IMR-90 (cell line): ENCODE data around the gene KLK1. TPM values are rescaled to one million over a fixed set of nuclear protein-coding genes. Genes with fewer than 3 reads are reported as not detected.

ENCODE experiments used
- ATAC-seq: fragments of 200-7000 bp; cut with Tn5 transposase; 2 replicates; pipeline ENCODE4 v1.9.1; 2020; ENCODE audit warnings: low read depth, mild to moderate bottlenecking, moderate library complexity
- BruUV-seq: library from RNA; stranded (reverse); fragments of 400-500 nt; replicated peaks from 2 replicates; lab custom pipeline; 2021; lab: Mats Ljungman, UMichigan
- CTCF ChIA-PET: fragments of 300-600 bp; formaldehyde crosslinking; extraction: SDS; loops from one replicate; lab custom pipeline; 2021; ENCODE audit warnings: antibody characterized with exemption; lab: Yijun Ruan, JAX
- POLR2A ChIA-PET: fragments of 300-600 bp; sonication (Branson Sonifier 250); formaldehyde crosslinking; loops from one replicate; lab custom pipeline; 2022; ENCODE audit warnings: antibody characterized with exemption; ENCODE audit not compliant: unreplicated experiment; lab: Charles Lee
- DNase-seq: peaks from one replicate; pipeline ENCODE4 v3.0.0; 2013
- H2AFZ ChIP-seq: replicated peaks from 2 replicates; pipeline ENCODE3; 2013; ENCODE audit warnings: low read length, mild to moderate bottlenecking; ENCODE audit not compliant: poor library complexity
- H2AK5ac ChIP-seq: 2 replicates; pipeline ENCODE4 v1.6.1; 2013; ENCODE audit warnings: low read depth, low read length, inconsistent platforms
- H2AK9ac ChIP-seq: replicated peaks from 2 replicates; pipeline ENCODE3; 2013; ENCODE audit warnings: mild to moderate bottlenecking, low read depth, low read length, moderate library complexity; ENCODE audit not compliant: poor library complexity
- H2BK120ac ChIP-seq: 2 replicates; pipeline ENCODE4 v1.6.1; 2013; ENCODE audit warnings: low read depth, low read length, inconsistent platforms
- H2BK15ac ChIP-seq: 3 replicates; pipeline ENCODE4 v1.6.1; 2013; ENCODE audit warnings: low read depth, low read length, inconsistent platforms
- H2BK20ac ChIP-seq: 2 replicates; pipeline ENCODE4 v1.6.1; 2013; ENCODE audit warnings: low read depth, mild to moderate bottlenecking, inconsistent platforms, low read length, moderate library complexity
- H2BK5ac ChIP-seq: 2 replicates; pipeline ENCODE4 v1.6.1; 2013; ENCODE audit warnings: mild to moderate bottlenecking, low read depth, low read length, inconsistent platforms; ENCODE audit not compliant: poor library complexity, severe bottlenecking
- H3K14ac ChIP-seq: replicated peaks from 2 replicates; pipeline ENCODE4 v1.6.1; 2013; ENCODE audit warnings: low read depth, low read length, inconsistent platforms
- H3K18ac ChIP-seq: 2 replicates; pipeline ENCODE4 v1.6.1; 2013; ENCODE audit warnings: low read depth, low read length, control low read depth
- H3K23ac ChIP-seq: 2 replicates; pipeline ENCODE4 v1.6.1; 2013; ENCODE audit warnings: low read depth, low read length, inconsistent platforms
- H3K27ac ChIP-seq: 2 replicates; pipeline ENCODE4 v1.5.1; 2013; ENCODE audit warnings: mild to moderate bottlenecking, control low read depth, low read length; ENCODE audit not compliant: insufficient read depth
- H3K27me3 ChIP-seq: 2 replicates; pipeline ENCODE4 v1.6.1; 2013; ENCODE audit warnings: low read length; ENCODE audit not compliant: control insufficient read depth, insufficient read depth
- H3K36me3 ChIP-seq: 2 replicates; pipeline ENCODE4 v1.6.1; 2013; ENCODE audit warnings: low read length, mixed read lengths; ENCODE audit not compliant: control insufficient read depth, insufficient read depth
- H3K4ac ChIP-seq: 2 replicates; pipeline ENCODE4 v1.6.1; 2013; ENCODE audit warnings: low read depth, low read length, inconsistent platforms
- H3K4me1 ChIP-seq: 2 replicates; pipeline ENCODE4 v1.6.1; 2013; ENCODE audit warnings: low read length, mixed read lengths; ENCODE audit not compliant: control insufficient read depth, insufficient read depth
- H3K4me2 ChIP-seq: 2 replicates; pipeline ENCODE4 v1.6.1; 2013; ENCODE audit warnings: low read depth, mild to moderate bottlenecking, control low read depth, low read length, moderate library complexity
- H3K4me3 ChIP-seq: 2 replicates; pipeline ENCODE4 v1.5.1; 2013; ENCODE audit warnings: low read depth, mild to moderate bottlenecking, control low read depth, low read length, moderate library complexity; ENCODE audit not compliant: insufficient read depth
- H3K56ac ChIP-seq: 2 replicates; pipeline ENCODE4 v1.6.1; 2013; ENCODE audit warnings: low read length, inconsistent platforms; ENCODE audit not compliant: insufficient read depth; ENCODE audit errors: extremely low read depth
- H3K79me1 ChIP-seq, 2 experiments: 2 replicates each; pipeline ENCODE4 v1.6.1; 2013; ENCODE audit warnings: low read length in 2 of 2, inconsistent platforms in 1 of 2, low read depth in 1 of 2
- H3K9ac ChIP-seq: 2 replicates; pipeline ENCODE4 v1.6.1; 2013; ENCODE audit warnings: low read depth, low read length, control low read depth
- H3K9me1 ChIP-seq: 2 replicates; pipeline ENCODE4 v1.6.1; 2013; ENCODE audit warnings: low read length, inconsistent platforms; ENCODE audit not compliant: insufficient read depth
- H3K9me3 ChIP-seq: 2 replicates; pipeline ENCODE4 v1.6.1; 2013; ENCODE audit warnings: low read length; ENCODE audit not compliant: control insufficient read depth, insufficient read depth
- H4K20me1 ChIP-seq: 2 replicates; pipeline ENCODE4 v1.6.1; 2013; ENCODE audit warnings: low read length, inconsistent platforms; ENCODE audit not compliant: insufficient read depth
- H4K5ac ChIP-seq: 2 replicates; pipeline ENCODE4 v1.6.1; 2013; ENCODE audit warnings: mild to moderate bottlenecking, low read depth, low read length, control low read depth
- H4K8ac ChIP-seq, 2 experiments: 2 replicates each; pipeline ENCODE4 v1.6.1; 2013; ENCODE audit warnings: low read depth in 2 of 2, low read length in 2 of 2, control low read depth in 1 of 2, inconsistent platforms in 1 of 2
- H4K91ac ChIP-seq: 2 replicates; pipeline ENCODE4 v1.6.1; 2013; ENCODE audit warnings: low read depth, low read length, inconsistent platforms; ENCODE audit not compliant: insufficient read depth
- CTCF ChIP-seq: conservative IDR thresholded peaks from 2 replicates; pipeline ENCODE4 v1.5.1; 2012; ENCODE audit warnings: mild to moderate bottlenecking, low read depth, low read length, improper control_type of control experiment
- MAFK ChIP-seq: IDR thresholded peaks from 2 replicates; pipeline ENCODE4 v1.6.1; 2012; ENCODE audit warnings: low read depth, low read length, improper control_type of control experiment
- RFX5 ChIP-seq: IDR thresholded peaks from 2 replicates; pipeline ENCODE4 v1.8.0; 2012; ENCODE audit warnings: low read depth, mild to moderate bottlenecking, low read length, moderate library complexity
- WGBS, 2 experiments: methylation state at CpG; one replicate each; pipeline versions ENCODE4 v1.1.5 to v1.1.7; 2013; ENCODE audit warnings: missing lambda C conversion rate in 2 of 2; ENCODE audit not compliant: insufficient read length in 1 of 2; ENCODE audit errors: extremely low coverage in 2 of 2; 5-methylcytosine and 5-hydroxymethylcytosine counted together
- dilution Hi-C: fragments of 300-500 bp; cut with HindIII; formaldehyde crosslinking; loops from one replicate; pipeline ENCODE4 v1.14.3; 2018; ENCODE audit warnings: low sequenced_read_pairs; ENCODE audit not compliant: unreplicated experiment
- in situ Hi-C: fragments of 300-500 bp; cut with MboI; formaldehyde crosslinking; loops from 3 replicates; pipeline ENCODE4 v1.14.3; 2019; ENCODE audit warnings: low sequenced_read_pairs, inconsistent platforms, mixed read lengths
- intact Hi-C: fragments of 100-400 bp; cut with micrococcal nuclease; formaldehyde crosslinking; loops from 2 replicates; pipeline ENCODE4 v1.10.0; 2022
- polyA plus RNA-seq, 3 experiments: library from polyadenylated mRNA; depleted of rRNA; stranded (reverse); fragments of >200 nt; gene quantifications; 2 replicates each; pipeline ENCODE4 v1.2.3, GENCODE V29; 2012; ENCODE audit warnings: low replicate concordance in 1 of 3
- total RNA-seq: library from RNA; depleted of rRNA; stranded (reverse); fragments of >200 nt; gene quantifications from 2 replicates; pipeline ENCODE4 v1.2.3, GENCODE V29; 2012

KLK1 gene
- total and polyA plus RNA-seq, 2 of the 4 experiments (the other 2 are of a cell fraction): not detected

GRCh38 chr19:50793558-50794065, 30.0 kb downstream of the KLK1 start:
- BruUV-seq: no TSS peak
- in situ Hi-C loops: no loop called here

More at GRCh38 chr19:50793558-50794065, 30.0 kb downstream of the KLK1 start:
- no peak overlapping the region for H3K4me3 ChIP-seq
- no peaks in the 10 kb centered on the region for H3K9me3 ChIP-seq
- no peak overlapping the region for H3K27ac ChIP-seq
- H4K5ac ChIP-seq: no peak overlapping the region
- no peak overlapping the region for H2BK20ac ChIP-seq
- intact Hi-C loops (no loop called here), dilution Hi-C loops (no loop called here)
- no peaks in the 10 kb centered on the region for H3K27me3 ChIP-seq
- peaks cover 7% of the 10 kb centered on the region for H3K9me1 ChIP-seq
- no peak for TF ChIP-seq MAFK
- no peak for TF ChIP-seq RFX5
- no peak for TF ChIP-seq CTCF
- no peak overlapping the region for H2BK5ac ChIP-seq
- no peak overlapping the region for H2AK5ac ChIP-seq
- no peak overlapping the region; the same call in 1 of the 2 replicates for H3K14ac ChIP-seq
- H2AFZ ChIP-seq: peak overlapping the region; percentile 13
- H2AK9ac ChIP-seq: no peak overlapping the region
- H3K4ac ChIP-seq: no peak overlapping the region
- H3K36me3 ChIP-seq: peaks cover 17% of the 10 kb centered on the region
- no peak overlapping the region for H3K18ac ChIP-seq
- no peak overlapping the region for H3K23ac ChIP-seq
- ChIA-PET POLR2A (no interaction called here), CTCF (no interaction called here)
- peaks cover 8 to 9% of the 10 kb centered on the region in 2 experiments; a peak in 2 of 4 replicates for H3K79me1 ChIP-seq
- peaks cover 47% of the 10 kb centered on the region for H4K20me1 ChIP-seq
- H3K4me1 ChIP-seq: no peaks in the 10 kb centered on the region
- no peak overlapping the region for H4K8ac ChIP-seq
- H2BK120ac ChIP-seq: no peak overlapping the region
- no peak overlapping the region for H4K91ac ChIP-seq
- DNase-seq (no peak), ATAC-seq (no peak)
- H3K9ac ChIP-seq: no peak overlapping the region
- WGBS, 2 experiments: 100% methylated on average over 1 of the region's 11 CpGs; no CpG with 5 or more reads in 1 of the 2 experiments
- no peak overlapping the region for H3K56ac ChIP-seq
- no peak overlapping the region for H3K4me2 ChIP-seq
- H2BK15ac ChIP-seq: no peak overlapping the region
